Ascending aorta (tissue), 2 donors: ENCODE data around the gene CD3G. TPM values are rescaled to one million over a fixed set of nuclear protein-coding genes. Genes with fewer than 3 reads are reported as not detected.

Source experiments
- DNase-seq, 2 donors: peaks; one replicate each; pipeline ENCODE4 v3.0.0-alpha.2; 2019; ENCODE audit warnings: low spot score in 2 of 2
- H3K27ac ChIP-seq, 2 donors: fragments of 200-600 bp; sonication (generic); one replicate each; pipeline ENCODE4 v1.5.1; 2016 to 2017; ENCODE audit warnings: mild to moderate bottlenecking in 1 of 2
- H3K27me3 ChIP-seq: fragments of 200-600 bp; sonication (generic); one replicate; pipeline ENCODE4 v1.5.1; 2017
- H3K36me3 ChIP-seq, 2 donors: fragments of 200-600 bp; sonication (generic); one replicate each; pipeline ENCODE4 v1.5.1; 2016
- H3K4me1 ChIP-seq, 2 donors: fragments of 200-600 bp; sonication (generic); one replicate each; pipeline ENCODE4 v1.5.1; 2016 to 2017; ENCODE audit warnings: mild to moderate bottlenecking in 1 of 2
- H3K4me3 ChIP-seq, 2 donors: fragments of 200-600 bp; sonication (generic); one replicate each; pipeline ENCODE4 v1.5.1; 2016 to 2017; ENCODE audit warnings: mild to moderate bottlenecking in 1 of 2
- H3K9me3 ChIP-seq, 2 donors: fragments of 200-600 bp; sonication (generic); one replicate each; pipeline ENCODE4 v1.5.1; 2016
- intact Hi-C: fragments of 100-400 bp; cut with DNase I; formaldehyde crosslinking; loops from one replicate; pipeline ENCODE4 v1.15.1; 2023
- total RNA-seq: library from RNA; depleted of rRNA; stranded (reverse); fragments of >200 nt; gene quantifications from one replicate; pipeline ENCODE4 v1.1.0, GENCODE V29; 2016
- TF ChIP-seq, protein P1 (sequence below), 3 experiments: fragments of 200-600 bp in 2 of 3; fragments of 450-650 bp in 1 of 3; sonication (generic) in 2 of 3; IDR thresholded peaks; one replicate each; pipeline ENCODE4 v1.5.1; 2016 to 2019; ENCODE audit warnings: antibody characterized with exemption in 3 of 3, mild to moderate bottlenecking in 1 of 3, moderate library complexity in 1 of 3

Gene CD3G
- total RNA-seq, 1 donor from 2014 or later: not detected

DNA sequence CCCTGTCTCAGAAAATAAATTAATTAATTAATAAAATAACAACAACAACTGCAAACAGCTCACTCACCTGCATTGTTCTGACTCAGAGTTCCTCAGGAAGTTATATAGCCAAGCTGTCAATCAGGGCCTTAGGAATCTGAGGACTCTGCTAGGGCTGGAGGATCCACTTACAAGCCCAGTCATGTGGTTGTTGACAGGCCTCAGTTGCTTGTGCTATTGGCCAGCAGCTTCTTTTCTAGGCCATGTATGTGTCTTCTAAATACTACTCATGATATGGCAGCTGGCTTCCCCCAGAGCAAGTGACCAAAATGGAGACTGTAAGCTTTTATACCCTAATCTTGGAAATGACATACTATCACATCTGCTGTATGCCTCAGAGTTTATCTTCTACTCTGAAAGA lies 36.4 kb downstream of the CD3G start:
- DNase-seq: no peak
- no peaks in the 10 kb centered on the region for H3K9me3 ChIP-seq
- TF ChIP-seq, protein P1, sequence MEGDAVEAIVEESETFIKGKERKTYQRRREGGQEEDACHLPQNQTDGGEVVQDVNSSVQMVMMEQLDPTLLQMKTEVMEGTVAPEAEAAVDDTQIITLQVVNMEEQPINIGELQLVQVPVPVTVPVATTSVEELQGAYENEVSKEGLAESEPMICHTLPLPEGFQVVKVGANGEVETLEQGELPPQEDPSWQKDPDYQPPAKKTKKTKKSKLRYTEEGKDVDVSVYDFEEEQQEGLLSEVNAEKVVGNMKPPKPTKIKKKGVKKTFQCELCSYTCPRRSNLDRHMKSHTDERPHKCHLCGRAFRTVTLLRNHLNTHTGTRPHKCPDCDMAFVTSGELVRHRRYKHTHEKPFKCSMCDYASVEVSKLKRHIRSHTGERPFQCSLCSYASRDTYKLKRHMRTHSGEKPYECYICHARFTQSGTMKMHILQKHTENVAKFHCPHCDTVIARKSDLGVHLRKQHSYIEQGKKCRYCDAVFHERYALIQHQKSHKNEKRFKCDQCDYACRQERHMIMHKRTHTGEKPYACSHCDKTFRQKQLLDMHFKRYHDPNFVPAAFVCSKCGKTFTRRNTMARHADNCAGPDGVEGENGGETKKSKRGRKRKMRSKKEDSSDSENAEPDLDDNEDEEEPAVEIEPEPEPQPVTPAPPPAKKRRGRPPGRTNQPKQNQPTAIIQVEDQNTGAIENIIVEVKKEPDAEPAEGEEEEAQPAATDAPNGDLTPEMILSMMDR (IDR thresholded peaks at IDR 0.05): no peak
- H3K4me1 ChIP-seq: no peaks in the 10 kb centered on the region
- no peak overlapping the region for H3K27ac ChIP-seq
- no peak overlapping the region for H3K4me3 ChIP-seq
- H3K36me3 ChIP-seq: peaks cover 90 to 93% of the 10 kb centered on the region in 2 donors
- intact Hi-C loops: no loop called here
- no peaks in the 10 kb centered on the region for H3K27me3 ChIP-seq

DNA sequence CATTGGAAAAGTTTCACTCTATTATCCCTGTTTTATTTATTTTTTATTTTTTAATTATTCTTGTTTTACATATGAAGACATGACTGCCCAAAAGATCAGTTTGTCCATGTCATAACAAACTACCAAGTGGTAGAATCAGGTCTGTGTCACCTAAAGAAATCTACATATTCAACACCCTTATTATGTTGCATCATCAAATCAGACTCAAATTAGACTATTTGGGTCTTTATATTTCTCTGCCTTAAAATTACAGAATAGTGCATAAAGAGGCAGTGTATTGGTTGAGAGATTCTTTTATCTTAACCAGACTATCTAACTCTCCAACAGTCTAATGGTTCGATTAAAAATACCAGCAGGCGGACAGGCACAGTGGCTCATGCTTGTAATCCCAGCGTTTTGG lies 38.8 kb downstream of the CD3G start:
- TF ChIP-seq, protein P1 (IDR thresholded peaks at IDR 0.05): no peak
- intact Hi-C loops: no loop called here
- H3K36me3 ChIP-seq: peaks cover 93 to 97% of the 10 kb centered on the region in 2 donors
- DNase-seq: no peak
- H3K27me3 ChIP-seq: no peaks in the 10 kb centered on the region
- H3K4me3 ChIP-seq: no peak overlapping the region
- no peaks in the 10 kb centered on the region for H3K9me3 ChIP-seq
- no peaks in the 10 kb centered on the region for H3K4me1 ChIP-seq
- no peak overlapping the region for H3K27ac ChIP-seq

DNA sequence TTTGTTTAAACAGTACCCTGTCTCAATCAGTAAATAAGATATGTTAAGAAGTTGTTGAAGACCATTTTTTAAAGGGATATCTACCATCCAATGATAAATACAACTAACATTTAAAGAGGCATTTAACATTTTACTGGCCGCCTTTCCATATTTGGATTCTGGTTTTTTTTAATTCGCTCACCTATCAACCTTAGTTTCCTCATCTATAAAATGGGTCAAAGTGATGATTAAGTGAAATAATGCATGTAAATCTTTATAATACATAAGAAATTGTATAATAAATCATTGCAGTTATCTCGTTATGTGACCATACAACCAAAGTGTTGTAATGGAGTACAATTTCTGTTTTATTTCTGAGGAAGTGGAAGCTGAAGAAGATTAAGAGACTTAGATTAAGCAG lies 39.5 kb downstream of the CD3G start:
- TF ChIP-seq, protein P1 (IDR thresholded peaks at IDR 0.05): no peak
- Histone ChIP-seq H3K27me3 (no peaks in the 10 kb centered on the region), H3K27ac (no peak overlapping the region), H3K9me3 (no peaks in the 10 kb centered on the region), H3K36me3 (peaks cover 89 to 97% of the 10 kb centered on the region in 2 donors), H3K4me1 (no peaks in the 10 kb centered on the region), H3K4me3 (no peak overlapping the region)
- intact Hi-C loops: no loop called here
- DNase-seq: no peak

DNA sequence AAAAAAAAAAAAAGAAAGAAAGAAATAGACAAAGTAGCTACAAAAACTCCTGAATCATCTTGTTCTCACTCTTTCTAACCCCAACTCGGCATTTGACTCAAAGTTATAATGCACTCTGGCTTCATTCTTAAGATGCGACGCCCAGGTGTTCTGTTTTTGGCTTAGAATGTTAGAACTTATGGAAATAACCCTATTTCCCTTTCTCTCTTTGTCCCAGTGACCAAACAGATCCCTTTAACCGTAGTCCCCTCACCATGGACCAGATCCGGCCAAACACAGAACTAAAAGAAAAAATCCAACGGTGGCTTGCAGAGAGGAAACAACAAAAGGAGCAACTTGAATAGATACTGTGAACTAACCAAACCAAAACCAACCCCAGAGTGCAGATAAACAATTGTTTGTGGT lies 52.0 kb downstream of the CD3G start:
- peaks cover 0 to 5% of the 10 kb centered on the region in 2 donors for H3K4me1 ChIP-seq
- no peaks in the 10 kb centered on the region for H3K9me3 ChIP-seq
- H3K27ac ChIP-seq: no peak overlapping the region
- TF ChIP-seq, protein P1 (IDR thresholded peaks at IDR 0.05): no peak
- H3K4me3 ChIP-seq: no peak overlapping the region
- no peak for DNase-seq
- peaks cover 45 to 64% of the 10 kb centered on the region in 2 donors for H3K36me3 ChIP-seq
- intact Hi-C loops: no loop called here
- H3K27me3 ChIP-seq: no peaks in the 10 kb centered on the region

DNA sequence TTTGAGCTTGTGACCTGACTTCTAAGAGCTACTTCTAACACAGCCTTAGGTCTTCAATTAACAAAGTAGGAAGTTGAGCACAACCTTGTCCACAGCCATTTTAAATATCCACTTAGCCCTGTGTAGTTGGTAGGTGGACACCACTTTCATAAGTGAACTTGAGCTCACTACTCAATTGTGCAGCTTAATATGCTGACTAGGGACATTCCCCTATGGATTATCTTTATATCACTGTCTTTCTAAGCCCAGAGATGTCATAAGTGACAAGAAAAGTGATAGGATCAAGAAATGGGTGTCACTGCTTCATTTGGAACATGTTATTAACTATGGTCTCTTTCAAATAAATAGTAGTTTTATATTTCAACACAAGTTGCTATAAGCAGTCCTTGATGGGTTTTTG lies 53.3 kb downstream of the CD3G start:
- H3K27ac ChIP-seq: no peak overlapping the region
- H3K9me3 ChIP-seq: no peaks in the 10 kb centered on the region
- no peak for DNase-seq
- H3K27me3 ChIP-seq: no peaks in the 10 kb centered on the region
- intact Hi-C loops: no loop called here
- no peak overlapping the region for H3K4me3 ChIP-seq
- TF ChIP-seq, protein P1 (IDR thresholded peaks at IDR 0.05): no peak
- peaks cover 34 to 50% of the 10 kb centered on the region in 2 donors for H3K36me3 ChIP-seq
- H3K4me1 ChIP-seq: peaks cover 0 to 9% of the 10 kb centered on the region in 2 donors
